Activated CD4-positive, alpha-beta T cell treated with anti-CD3 and anti-CD28 coated beads for 36 hours (primary cell): ENCODE measurements around the gene GJB2. TPM values are rescaled to one million over a fixed set of nuclear protein-coding genes. Genes with fewer than 3 reads are reported as not detected.

Experiments
- ATAC-seq: fragments of 200-7000 bp; cut with Tn5 transposase; one replicate; pipeline ENCODE4 v1.10.0; 2021; ENCODE audit warnings: mild to moderate bottlenecking, moderate library complexity
- CTCF ChIA-PET: fragments of 350-600 bp; sonication (Branson Sonifier 250); formaldehyde crosslinking; loops from one replicate; lab custom pipeline; 2021; ENCODE audit warnings: antibody characterized with exemption; lab: Charles Lee
- POLR2A ChIA-PET: fragments of 350-600 bp; sonication (Branson Sonifier 250); formaldehyde crosslinking; loops from one replicate; lab custom pipeline; 2021; ENCODE audit warnings: antibody characterized with exemption, inconsistent platforms; lab: Charles Lee
- DNase-seq: peaks from one replicate; pipeline ENCODE4 v3.0.0-alpha.2; 2020
- H3K27ac Mint-ChIP-seq: one replicate; pipeline ENCODE4 v1.8.0; 2021; ENCODE audit warnings: mixed read lengths
- H3K27me3 Mint-ChIP-seq: one replicate; pipeline ENCODE4 v1.8.0; 2021; ENCODE audit warnings: mixed read lengths
- H3K36me3 Mint-ChIP-seq: one replicate; pipeline ENCODE4 v1.8.0; 2021; ENCODE audit warnings: low read depth, mixed read lengths
- H3K4me1 Mint-ChIP-seq: one replicate; pipeline ENCODE4 v1.8.0; 2021; ENCODE audit warnings: mixed read lengths
- H3K4me3 Mint-ChIP-seq: one replicate; pipeline ENCODE4 v1.8.0; 2021; ENCODE audit warnings: mild to moderate bottlenecking, moderate library complexity, mixed read lengths
- H3K9me3 Mint-ChIP-seq: one replicate; pipeline ENCODE4 v1.8.0; 2021; ENCODE audit warnings: low read depth, mixed read lengths
- intact Hi-C, 2 experiments: fragments of 100-400 bp; cut with DNase I in 1 of 2; cut with micrococcal nuclease in 1 of 2; formaldehyde crosslinking; loops; one replicate each; pipeline versions ENCODE4 v1.14.2 to v1.15.1; 2022 to 2024; cut with DNase I, micrococcal nuclease
- total RNA-seq, 2 experiments: library from RNA; stranded (reverse); gene quantifications; one replicate each; pipeline ENCODE4 v1.2.3, GENCODE V29; 2021

Gene GJB2
- total RNA-seq: 1 to 10 TPM; 9.0 to 9.9 TPM

GRCh38 chr13:20192836-20193161 lies at the start of gene GJB2:
GJB2 (minus strand) TSS chr13:20192938; CDS start chr13:20189581, 3,357 bp downstream.
- ATAC-seq (no peak), DNase-seq (peak; percentile 47)
- Mint-ChIP-seq H3K27ac (no peak within 1 kb of the TSS), H3K27me3 (peaks cover 48% of the 10 kb centered on the region), H3K36me3 (no peaks in the 10 kb centered on the region), H3K4me3 (peak within 1 kb of the TSS; percentile 65), H3K9me3 (no peaks in the 10 kb centered on the region), H3K4me1 (peaks cover 20% of the 10 kb centered on the region)
- CTCF ChIA-PET: interaction anchor here (0.7 kb wide), 1 partner anchor 10 kb away, joined by 4 read pairs; no protein-coding TSS in a partner anchor
- intact Hi-C loops: loop anchor here (5.0 to 10.0 kb wide), 2 partner anchors 510 to 732 kb away; partner anchors contain the start of gene IL17D (in 2 of the 2)
- POLR2A ChIA-PET: no interaction called here

GRCh38 chr13:20241593-20241992 lies 48.9 kb upstream of the GJB2 start:
- no peak overlapping the region for H3K4me3 Mint-ChIP-seq
- no peak for ATAC-seq
- peaks cover 2% of the 10 kb centered on the region for H3K36me3 Mint-ChIP-seq
- H3K27ac Mint-ChIP-seq: no peak overlapping the region
- H3K27me3 Mint-ChIP-seq: peaks cover 6% of the 10 kb centered on the region
- intact Hi-C loops: no loop called here
- no peaks in the 10 kb centered on the region for H3K4me1 Mint-ChIP-seq
- H3K9me3 Mint-ChIP-seq: no peaks in the 10 kb centered on the region
- CTCF ChIA-PET: interaction anchor here (0.7 kb wide), 1 partner anchor 1366 kb away, joined by 3 read pairs; no protein-coding TSS in a partner anchor
- no peak for DNase-seq
- POLR2A ChIA-PET: no interaction called here

- H3K27me3 Mint-ChIP-seq: peaks cover 6% of the 10 kb centered on the region
- ATAC-seq (no peak), DNase-seq (no peak)
- no peak overlapping the region for H3K27ac Mint-ChIP-seq
- H3K4me1 Mint-ChIP-seq: no peaks in the 10 kb centered on the region
- no peaks in the 10 kb centered on the region for H3K9me3 Mint-ChIP-seq
- peaks cover 1% of the 10 kb centered on the region for H3K36me3 Mint-ChIP-seq
- POLR2A ChIA-PET: no interaction called here
- CTCF ChIA-PET: no interaction called here
- no peak overlapping the region for H3K4me3 Mint-ChIP-seq
- intact Hi-C loops: no loop called here
Observed at GRCh38 chr13:20239748-20240147, 47.0 kb upstream of the GJB2 start.

- no peak for DNase-seq
- POLR2A ChIA-PET: no interaction called here
- H3K4me3 Mint-ChIP-seq: no peak overlapping the region
- H3K9me3 Mint-ChIP-seq: no peaks in the 10 kb centered on the region
- H3K27ac Mint-ChIP-seq: no peak overlapping the region
- intact Hi-C loops: no loop called here
- H3K36me3 Mint-ChIP-seq: no peaks in the 10 kb centered on the region
- ATAC-seq: no peak
- H3K27me3 Mint-ChIP-seq: peaks cover 14% of the 10 kb centered on the region
- CTCF ChIA-PET: no interaction called here
- peaks cover 11% of the 10 kb centered on the region for H3K4me1 Mint-ChIP-seq
Observed at GRCh38 chr13:20232556-20233277, 40.0 kb upstream of the GJB2 start.

- Mint-ChIP-seq H3K4me1 (peaks cover 11% of the 10 kb centered on the region), H3K9me3 (no peaks in the 10 kb centered on the region), H3K4me3 (peak within 1 kb of the TSS; percentile 73), H3K27me3 (peaks cover 14% of the 10 kb centered on the region), H3K27ac (peak within 1 kb of the TSS; percentile 65), H3K36me3 (no peaks in the 10 kb centered on the region)
- CTCF ChIA-PET: interaction anchor here (1.1 kb wide), 1 partner anchor 14 kb away, joined by 3 read pairs; no protein-coding TSS in a partner anchor
- POLR2A ChIA-PET: no interaction called here
- ATAC-seq (peak; percentile 56), DNase-seq (peak; percentile 58)
- intact Hi-C loops: no loop called here
Observed at GRCh38 chr13:20231839-20232555, 39.3 kb upstream of the GJB2 start, which contains the start of gene GJB6. GJB6 (minus strand) TSS chr13:20232319; CDS start chr13:20223480, 8,839 bp downstream.

GRCh38 chr13:20230913-20231838 lies 38.4 kb upstream of the GJB2 start:
- intact Hi-C loops: no loop called here
- H3K27me3 Mint-ChIP-seq: peaks cover 14% of the 10 kb centered on the region
- peak; percentile 45 for ATAC-seq
- peak overlapping the region; percentile 65 for H3K27ac Mint-ChIP-seq
- ChIA-PET CTCF (interaction anchor here (1.1 to 2.4 kb wide), 3 partner anchors 13 to 473 kb away, joined by 3 to 16 read pairs (median 5); partner anchors contain the start of gene IL17D), POLR2A (no interaction called here)
- H3K36me3 Mint-ChIP-seq: no peaks in the 10 kb centered on the region
- no peaks in the 10 kb centered on the region for H3K9me3 Mint-ChIP-seq
- peak; percentile 34 for DNase-seq
- H3K4me3 Mint-ChIP-seq: peak overlapping the region; percentile 73
- H3K4me1 Mint-ChIP-seq: peaks cover 11% of the 10 kb centered on the region

- Mint-ChIP-seq H3K9me3 (no peaks in the 10 kb centered on the region), H3K27ac (no peak overlapping the region), H3K27me3 (peaks cover 6% of the 10 kb centered on the region), H3K4me1 (peaks cover 12% of the 10 kb centered on the region), H3K36me3 (no peaks in the 10 kb centered on the region), H3K4me3 (no peak overlapping the region)
- intact Hi-C loops: no loop called here
- DNase-seq (no peak), ATAC-seq (no peak)
- POLR2A ChIA-PET: no interaction called here
- CTCF ChIA-PET: interaction anchor here (1.2 kb wide), 1 partner anchor 263 kb away, joined by 6 read pairs; no protein-coding TSS in a partner anchor
Observed at GRCh38 chr13:20227730-20228129, 35.0 kb upstream of the GJB2 start.

- ChIA-PET POLR2A (no interaction called here), CTCF (interaction anchor here (1.2 kb wide), 1 partner anchor 263 kb away, joined by 6 read pairs; no protein-coding TSS in a partner anchor)
- Mint-ChIP-seq H3K27me3 (peaks cover 6% of the 10 kb centered on the region), H3K36me3 (no peaks in the 10 kb centered on the region), H3K9me3 (no peaks in the 10 kb centered on the region), H3K27ac (no peak overlapping the region), H3K4me1 (peaks cover 13% of the 10 kb centered on the region), H3K4me3 (no peak overlapping the region)
- intact Hi-C loops: no loop called here
- ATAC-seq: no peak
- DNase-seq: no peak
Observed at GRCh38 chr13:20227288-20227687, 34.5 kb upstream of the GJB2 start.

GRCh38 chr13:20222553-20222952 lies 29.8 kb upstream of the GJB2 start:
- H3K36me3 Mint-ChIP-seq: no peaks in the 10 kb centered on the region
- POLR2A ChIA-PET: no interaction called here
- H3K27ac Mint-ChIP-seq: no peak overlapping the region
- H3K4me3 Mint-ChIP-seq: no peak overlapping the region
- CTCF ChIA-PET: no interaction called here
- intact Hi-C loops: no loop called here
- no peak for DNase-seq
- peaks cover 20% of the 10 kb centered on the region for H3K4me1 Mint-ChIP-seq
- H3K27me3 Mint-ChIP-seq: no peaks in the 10 kb centered on the region
- ATAC-seq: no peak
- no peaks in the 10 kb centered on the region for H3K9me3 Mint-ChIP-seq

GRCh38 chr13:20221772-20222171 lies 29.0 kb upstream of the GJB2 start:
- ATAC-seq: no peak
- Mint-ChIP-seq H3K36me3 (no peaks in the 10 kb centered on the region), H3K4me3 (no peak overlapping the region), H3K27ac (no peak overlapping the region), H3K9me3 (no peaks in the 10 kb centered on the region), H3K27me3 (no peaks in the 10 kb centered on the region), H3K4me1 (peaks cover 20% of the 10 kb centered on the region)
- ChIA-PET CTCF (no interaction called here), POLR2A (no interaction called here)
- DNase-seq: no peak
- intact Hi-C loops: no loop called here

GRCh38 chr13:20219577-20219976 lies 26.8 kb upstream of the GJB2 start:
- CTCF ChIA-PET: no interaction called here
- intact Hi-C loops: no loop called here
- H3K4me3 Mint-ChIP-seq: peak overlapping the region; percentile 51
- H3K27me3 Mint-ChIP-seq: no peaks in the 10 kb centered on the region
- DNase-seq (no peak), ATAC-seq (peak; percentile 95)
- peak overlapping the region; percentile 77 for H3K27ac Mint-ChIP-seq
- POLR2A ChIA-PET: interaction anchor here (0.6 kb wide), 1 partner anchor 873 kb away, joined by 3 read pairs; no protein-coding TSS in a partner anchor
- H3K36me3 Mint-ChIP-seq: no peaks in the 10 kb centered on the region
- no peaks in the 10 kb centered on the region for H3K9me3 Mint-ChIP-seq
- peaks cover 20% of the 10 kb centered on the region for H3K4me1 Mint-ChIP-seq
